Neural cell (in vitro differentiated cells): ENCODE data around the gene AP3D1. TPM values are rescaled to one million over a fixed set of nuclear protein-coding genes. Genes with fewer than 3 reads are reported as not detected.

ENCODE experiments used
- H2AFZ ChIP-seq: fragments of 200-600, 300-800 bp; sonication (generic), shearing (Covaris generic); 2 replicates; pipeline ENCODE4 v1.6.0; 2014; ENCODE audit warnings: low read depth, mild to moderate bottlenecking, antibody characterized with exemption, low read length, moderate library complexity
- H3F3A ChIP-seq: fragments of 200-600 bp; shearing (Covaris generic); 2 replicates; pipeline ENCODE4 v1.6.1; 2016; ENCODE audit warnings: mild to moderate bottlenecking, moderate library complexity, mixed read lengths, antibody characterized with exemption, low read length; ENCODE audit not compliant: insufficient read depth, poor library complexity, severe bottlenecking
- H3K27ac ChIP-seq: fragments of 200-600, 300-800 bp; sonication (generic), shearing (Covaris generic); 2 replicates; pipeline ENCODE4 v1.5.1; 2014; ENCODE audit warnings: mild to moderate bottlenecking, low read length, moderate library complexity
- H3K27me3 ChIP-seq: fragments of 300-800, 200-600 bp; sonication (generic), shearing (Covaris generic); 2 replicates; pipeline ENCODE4 v1.6.0; 2014; ENCODE audit warnings: mild to moderate bottlenecking, low read depth, low read length, moderate library complexity; ENCODE audit not compliant: insufficient read depth
- H3K36me3 ChIP-seq: fragments of 300-800, 200-600 bp; sonication (generic), shearing (Covaris generic); 2 replicates; pipeline ENCODE4 v1.5.1; 2014; ENCODE audit warnings: mild to moderate bottlenecking, antibody characterized with exemption, low read length, moderate library complexity; ENCODE audit not compliant: insufficient read depth
- H3K4me2 ChIP-seq: fragments of 300-800, 200-600 bp; sonication (generic), shearing (Covaris generic); 2 replicates; pipeline ENCODE4 v1.6.0; 2014; ENCODE audit warnings: mild to moderate bottlenecking, low read length
- H3K4me3 ChIP-seq: fragments of 300-800, 200-600 bp; sonication (generic), shearing (Covaris generic); 2 replicates; pipeline ENCODE4 v1.5.1; 2014; ENCODE audit warnings: mild to moderate bottlenecking, low read length, moderate library complexity
- H3K79me2 ChIP-seq: fragments of 200-600 bp; shearing (Covaris generic); replicated peaks from 2 replicates; pipeline ENCODE4 v1.6.0; 2014; ENCODE audit warnings: mild to moderate bottlenecking, low read length, moderate library complexity; ENCODE audit not compliant: insufficient read depth
- H3K9ac ChIP-seq: fragments of 300-800, 200-600 bp; sonication (generic), shearing (Covaris generic); 2 replicates; pipeline ENCODE4 v1.6.1; 2016; ENCODE audit warnings: mild to moderate bottlenecking, low read length, mixed read lengths
- H3K9me2 ChIP-seq: fragments of 200-600 bp; shearing (Covaris generic); 2 replicates; pipeline ENCODE4 v1.6.1; 2016; ENCODE audit warnings: mild to moderate bottlenecking, low read length, mixed read lengths; ENCODE audit not compliant: insufficient read depth
- H3K9me3 ChIP-seq: fragments of 200-600, 300-800 bp; sonication (generic), shearing (Covaris generic); 2 replicates; pipeline ENCODE4 v1.6.1; 2016; ENCODE audit warnings: mild to moderate bottlenecking, mixed run types, low read length, moderate library complexity, mixed read lengths
- H4K20me1 ChIP-seq: fragments of 200-600 bp; shearing (Covaris generic); 2 replicates; pipeline ENCODE4 v1.6.1; 2016; ENCODE audit warnings: mild to moderate bottlenecking, mixed run types; ENCODE audit not compliant: insufficient read depth
- CTCF ChIP-seq: fragments of 450-650 bp; IDR thresholded peaks from 2 replicates; pipeline ENCODE4 v1.5.1; 2014; ENCODE audit warnings: antibody characterized with exemption, mild to moderate bottlenecking, moderate library complexity; ENCODE audit not compliant: poor library complexity, severe bottlenecking
- EP300 ChIP-seq: fragments of 450-650 bp; conservative IDR thresholded peaks from 2 replicates; pipeline ENCODE4 v1.6.1; 2014; ENCODE audit warnings: antibody characterized with exemption, mild to moderate bottlenecking, moderate library complexity; ENCODE audit not compliant: poor library complexity, severe bottlenecking
- EZH2 ChIP-seq: fragments of 200-600, 300-800 bp; shearing (Covaris generic), sonication (generic); IDR thresholded peaks from 2 replicates; pipeline ENCODE4 v1.6.1; 2014; ENCODE audit warnings: antibody characterized with exemption, low read length, borderline replicate concordance, mild to moderate bottlenecking; ENCODE audit not compliant: insufficient read depth, poor library complexity, severe bottlenecking
- MXI1 ChIP-seq: fragments of 450-650 bp; conservative IDR thresholded peaks from 2 replicates; pipeline ENCODE4 v1.6.1; 2014; ENCODE audit warnings: antibody characterized with exemption, mild to moderate bottlenecking; ENCODE audit not compliant: poor library complexity, severe bottlenecking
- RAD21 ChIP-seq: fragments of 450-650 bp; conservative IDR thresholded peaks from 2 replicates; pipeline ENCODE4 v1.6.1; 2014; ENCODE audit warnings: antibody characterized with exemption, mild to moderate bottlenecking, moderate library complexity
- REST ChIP-seq: IDR thresholded peaks from 2 replicates; pipeline ENCODE4 v1.6.1; 2012; ENCODE audit warnings: borderline replicate concordance
- SMC3 ChIP-seq: fragments of 450-650 bp; conservative IDR thresholded peaks from 2 replicates; pipeline ENCODE4 v1.6.1; 2014; ENCODE audit warnings: antibody characterized with exemption, mild to moderate bottlenecking, moderate library complexity; ENCODE audit not compliant: poor library complexity
- polyA plus RNA-seq: library from polyadenylated mRNA; depleted of rRNA; stranded (reverse); fragments of >200 nt; gene quantifications from 2 replicates; pipeline ENCODE4 v1.2.3, GENCODE V29; 2014

The AP3D1 gene
- polyA plus RNA-seq, 1 donor from 2014 or later: 60.7 TPM

GRCh38 chr19:2126879-2127518 lies 24.4 kb downstream of the AP3D1 start:
- Histone ChIP-seq H3K9me3 (no peaks in the 10 kb centered on the region), H3K79me2 (no peaks in the 10 kb centered on the region), H3K36me3 (no peaks in the 10 kb centered on the region), H3K27me3 (no peaks in the 10 kb centered on the region), H4K20me1 (no peaks in the 10 kb centered on the region), H3F3A (no peaks in the 10 kb centered on the region), H3K9ac (no peak overlapping the region), H3K9me2 (no peaks in the 10 kb centered on the region), H2AFZ (no peak overlapping the region), H3K4me3 (no peak overlapping the region), H3K4me2 (no peak overlapping the region), H3K27ac (no peak overlapping the region)
- no peak for TF ChIP-seq EZH2
- no peak for TF ChIP-seq CTCF
- no peak for TF ChIP-seq REST
- TF ChIP-seq MXI1: no peak
- TF ChIP-seq EP300: no peak
- TF ChIP-seq SMC3: no peak
- TF ChIP-seq RAD21: no peak

GRCh38 chr19:2123682-2124387 lies 27.5 kb downstream of the AP3D1 start:
- Histone ChIP-seq H3K4me3 (no peak overlapping the region), H3K9ac (no peak overlapping the region), H3K27me3 (no peaks in the 10 kb centered on the region), H3K9me2 (no peaks in the 10 kb centered on the region), H3F3A (no peaks in the 10 kb centered on the region), H2AFZ (no peak overlapping the region), H3K36me3 (no peaks in the 10 kb centered on the region), H3K9me3 (no peaks in the 10 kb centered on the region), H3K4me2 (no peak overlapping the region), H3K27ac (no peak overlapping the region), H4K20me1 (no peaks in the 10 kb centered on the region), H3K79me2 (no peaks in the 10 kb centered on the region)
- TF ChIP-seq MXI1 (no peak), REST (no peak), EP300 (no peak)
